Activated naive CD4-positive, alpha-beta T cell treated with anti-CD3 and anti-CD28 coated beads, Interleukin-2, amount 10 ng/mL, durations not matched to agents 7 days and 5 days (primary cell): ENCODE measurements around the gene ELAVL2.

ENCODE experiments used
- CTCF ChIA-PET: fragments of 350-600 bp; sonication (Branson Sonifier 250); formaldehyde crosslinking; loops from one replicate; lab custom pipeline; 2021; ENCODE audit warnings: antibody characterized with exemption; lab: Charles Lee
- DNase-seq: peaks from one replicate; pipeline ENCODE4 v3.0.0-alpha.2; 2020
- H3K27ac Mint-ChIP-seq: one replicate; pipeline ENCODE4 v1.8.0; 2021; ENCODE audit warnings: mild to moderate bottlenecking, moderate library complexity, mixed read lengths
- H3K27me3 Mint-ChIP-seq: one replicate; pipeline ENCODE4 v1.8.0; 2021; ENCODE audit warnings: mild to moderate bottlenecking, mixed read lengths
- H3K36me3 Mint-ChIP-seq: one replicate; pipeline ENCODE4 v1.8.0; 2021; ENCODE audit warnings: mixed read lengths
- H3K4me1 Mint-ChIP-seq: one replicate; pipeline ENCODE4 v1.8.0; 2021; ENCODE audit warnings: mixed read lengths
- H3K4me3 Mint-ChIP-seq: one replicate; pipeline ENCODE4 v1.8.0; 2021; ENCODE audit warnings: mild to moderate bottlenecking, moderate library complexity, mixed read lengths
- H3K9me3 Mint-ChIP-seq: one replicate; pipeline ENCODE4 v1.8.0; 2021; ENCODE audit warnings: mixed read lengths

Gene ELAVL2

GRCh38 chr9:23766613-23767012, 59.4 kb downstream of the ELAVL2 start:
- H3K36me3 Mint-ChIP-seq: no peaks in the 10 kb centered on the region
- CTCF ChIA-PET: no interaction called here
- H3K27ac Mint-ChIP-seq: no peak overlapping the region
- H3K4me1 Mint-ChIP-seq: no peaks in the 10 kb centered on the region
- H3K9me3 Mint-ChIP-seq: no peaks in the 10 kb centered on the region
- H3K27me3 Mint-ChIP-seq: no peaks in the 10 kb centered on the region
- no peak for DNase-seq
- no peak overlapping the region for H3K4me3 Mint-ChIP-seq

- no peaks in the 10 kb centered on the region for H3K9me3 Mint-ChIP-seq
- no peaks in the 10 kb centered on the region for H3K27me3 Mint-ChIP-seq
- CTCF ChIA-PET: no interaction called here
- H3K27ac Mint-ChIP-seq: no peak overlapping the region
- H3K4me3 Mint-ChIP-seq: no peak overlapping the region
- H3K36me3 Mint-ChIP-seq: no peaks in the 10 kb centered on the region
- no peaks in the 10 kb centered on the region for H3K4me1 Mint-ChIP-seq
- no peak for DNase-seq
Measured at GRCh38 chr9:23765561-23765960, 60.5 kb downstream of the ELAVL2 start.

GRCh38 chr9:23764219-23764618, 61.8 kb downstream of the ELAVL2 start:
- Mint-ChIP-seq H3K4me3 (no peak overlapping the region), H3K36me3 (no peaks in the 10 kb centered on the region), H3K27me3 (no peaks in the 10 kb centered on the region)

GRCh38 chr9:23754551-23754950, 71.5 kb downstream of the ELAVL2 start:
- DNase-seq: no peak
- no peak overlapping the region for H3K27ac Mint-ChIP-seq
- H3K27me3 Mint-ChIP-seq: no peaks in the 10 kb centered on the region
- CTCF ChIA-PET: no interaction called here
- H3K4me1 Mint-ChIP-seq: no peaks in the 10 kb centered on the region
- H3K4me3 Mint-ChIP-seq: no peak overlapping the region
- peaks cover 6% of the 10 kb centered on the region for H3K9me3 Mint-ChIP-seq
- no peaks in the 10 kb centered on the region for H3K36me3 Mint-ChIP-seq

More at GRCh38 chr9:23764219-23764618, 61.8 kb downstream of the ELAVL2 start:
- CTCF ChIA-PET: no interaction called here
- H3K27ac Mint-ChIP-seq: no peak overlapping the region
- no peak for DNase-seq
- no peaks in the 10 kb centered on the region for H3K9me3 Mint-ChIP-seq
- no peaks in the 10 kb centered on the region for H3K4me1 Mint-ChIP-seq

GRCh38 chr9:23752859-23753258, 73.2 kb downstream of the ELAVL2 start:
- H3K9me3 Mint-ChIP-seq: peaks cover 11% of the 10 kb centered on the region
- no peak overlapping the region for H3K27ac Mint-ChIP-seq
- CTCF ChIA-PET: no interaction called here
- H3K36me3 Mint-ChIP-seq: no peaks in the 10 kb centered on the region
- H3K27me3 Mint-ChIP-seq: no peaks in the 10 kb centered on the region
- H3K4me1 Mint-ChIP-seq: no peaks in the 10 kb centered on the region
- no peak overlapping the region for H3K4me3 Mint-ChIP-seq
- DNase-seq: no peak

GRCh38 chr9:23751633-23752032, 74.4 kb downstream of the ELAVL2 start:
- no peak for DNase-seq
- Mint-ChIP-seq H3K4me1 (no peaks in the 10 kb centered on the region), H3K27me3 (no peaks in the 10 kb centered on the region), H3K4me3 (no peak overlapping the region), H3K36me3 (no peaks in the 10 kb centered on the region), H3K27ac (no peak overlapping the region), H3K9me3 (peaks cover 11% of the 10 kb centered on the region)
- CTCF ChIA-PET: no interaction called here

- Mint-ChIP-seq H3K4me3 (no peak overlapping the region), H3K27me3 (no peaks in the 10 kb centered on the region), H3K9me3 (peaks cover 11% of the 10 kb centered on the region), H3K4me1 (no peaks in the 10 kb centered on the region), H3K36me3 (no peaks in the 10 kb centered on the region), H3K27ac (no peak overlapping the region)
- DNase-seq: no peak
- CTCF ChIA-PET: no interaction called here
Measured at GRCh38 chr9:23750808-23751207, 75.2 kb downstream of the ELAVL2 start.

- Mint-ChIP-seq H3K27me3 (no peaks in the 10 kb centered on the region), H3K27ac (no peak overlapping the region), H3K9me3 (peaks cover 11% of the 10 kb centered on the region), H3K4me1 (no peaks in the 10 kb centered on the region), H3K36me3 (no peaks in the 10 kb centered on the region), H3K4me3 (no peak overlapping the region)
- CTCF ChIA-PET: no interaction called here
- DNase-seq: no peak
Measured at GRCh38 chr9:23747088-23748075, 78.7 kb downstream of the ELAVL2 start.

GRCh38 chr9:23746317-23746716, 79.7 kb downstream of the ELAVL2 start:
- Mint-ChIP-seq H3K4me1 (no peaks in the 10 kb centered on the region), H3K9me3 (peaks cover 8% of the 10 kb centered on the region), H3K27ac (no peak overlapping the region), H3K4me3 (no peak overlapping the region), H3K36me3 (no peaks in the 10 kb centered on the region), H3K27me3 (no peaks in the 10 kb centered on the region)
- DNase-seq: no peak
- CTCF ChIA-PET: no interaction called here

GRCh38 chr9:23743036-23743435, 83.0 kb downstream of the ELAVL2 start:
- CTCF ChIA-PET: no interaction called here
- DNase-seq: no peak
- H3K4me1 Mint-ChIP-seq: no peaks in the 10 kb centered on the region
- peaks cover 1% of the 10 kb centered on the region for H3K9me3 Mint-ChIP-seq
- H3K4me3 Mint-ChIP-seq: no peak overlapping the region
- H3K27ac Mint-ChIP-seq: no peak overlapping the region
- H3K36me3 Mint-ChIP-seq: no peaks in the 10 kb centered on the region
- no peaks in the 10 kb centered on the region for H3K27me3 Mint-ChIP-seq

GRCh38 chr9:23741351-23741750, 84.7 kb downstream of the ELAVL2 start:
- Mint-ChIP-seq H3K27ac (no peak overlapping the region), H3K9me3 (peaks cover 7% of the 10 kb centered on the region), H3K36me3 (no peaks in the 10 kb centered on the region), H3K4me3 (no peak overlapping the region), H3K4me1 (no peaks in the 10 kb centered on the region), H3K27me3 (no peaks in the 10 kb centered on the region)
- no peak for DNase-seq
- CTCF ChIA-PET: no interaction called here

- Mint-ChIP-seq H3K4me3 (no peak overlapping the region), H3K27ac (no peak overlapping the region), H3K4me1 (no peaks in the 10 kb centered on the region), H3K27me3 (no peaks in the 10 kb centered on the region), H3K9me3 (peaks cover 7% of the 10 kb centered on the region), H3K36me3 (no peaks in the 10 kb centered on the region)
- CTCF ChIA-PET: no interaction called here
- no peak for DNase-seq
Measured at GRCh38 chr9:23740531-23740930, 85.5 kb downstream of the ELAVL2 start.

- CTCF ChIA-PET: no interaction called here
- H3K4me3 Mint-ChIP-seq: no peak overlapping the region
- no peak overlapping the region for H3K27ac Mint-ChIP-seq
- no peaks in the 10 kb centered on the region for H3K36me3 Mint-ChIP-seq
- no peaks in the 10 kb centered on the region for H3K4me1 Mint-ChIP-seq
- no peaks in the 10 kb centered on the region for H3K27me3 Mint-ChIP-seq
- no peak for DNase-seq
- H3K9me3 Mint-ChIP-seq: peaks cover 7% of the 10 kb centered on the region
Measured at GRCh38 chr9:23739753-23740152, 86.3 kb downstream of the ELAVL2 start.

GRCh38 chr9:23736293-23736692, 89.7 kb downstream of the ELAVL2 start:
- no peak for DNase-seq
- no peak overlapping the region for H3K4me3 Mint-ChIP-seq
- no peak overlapping the region for H3K27ac Mint-ChIP-seq
- H3K9me3 Mint-ChIP-seq: peaks cover 12% of the 10 kb centered on the region
- CTCF ChIA-PET: no interaction called here
- no peaks in the 10 kb centered on the region for H3K27me3 Mint-ChIP-seq
- no peaks in the 10 kb centered on the region for H3K36me3 Mint-ChIP-seq
- no peaks in the 10 kb centered on the region for H3K4me1 Mint-ChIP-seq

- no peak for DNase-seq
- CTCF ChIA-PET: no interaction called here
- H3K4me1 Mint-ChIP-seq: no peaks in the 10 kb centered on the region
Measured at GRCh38 chr9:23733495-23734078, 92.5 kb downstream of the ELAVL2 start.

More at GRCh38 chr9:23733495-23734078, 92.5 kb downstream of the ELAVL2 start:
- no peak overlapping the region for H3K4me3 Mint-ChIP-seq
- H3K27me3 Mint-ChIP-seq: no peaks in the 10 kb centered on the region
- peaks cover 12% of the 10 kb centered on the region for H3K9me3 Mint-ChIP-seq
- H3K36me3 Mint-ChIP-seq: no peaks in the 10 kb centered on the region
- no peak overlapping the region for H3K27ac Mint-ChIP-seq
